ENCODE results near the gene KCNAB1.

KCNAB1 gene

DNA sequence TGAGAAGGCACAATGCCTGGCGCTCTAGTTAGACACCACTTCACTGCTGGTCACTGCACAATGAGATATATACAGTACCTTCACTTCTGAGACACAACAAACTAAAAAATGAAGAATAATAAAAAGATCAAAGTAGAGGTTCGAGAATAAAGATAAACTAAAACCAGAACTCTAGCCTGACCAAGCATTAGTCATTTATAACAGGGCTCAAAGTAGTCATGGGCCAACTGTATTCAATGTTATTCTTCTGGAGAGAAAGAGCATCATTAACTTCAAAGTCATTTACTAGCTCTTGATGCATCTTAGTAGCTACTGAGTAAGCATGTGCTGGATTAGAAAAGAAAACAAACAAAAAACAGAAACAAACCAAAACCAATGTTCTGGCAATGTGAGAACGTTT, 289.3 kb downstream of the KCNAB1 start:
- Histone ChIP-seq H3K9me2 (replicated peaks; ENCODE audit: insufficient read depth, low read length) (no peaks in the 10 kb centered on the region), H3K27me3 (ENCODE audit: low read length) (no peaks in the 10 kb centered on the region), H3K9ac (ENCODE audit: low read length) (no peak overlapping the region), H3K27ac (ENCODE audit: low read depth, low read length) (no peak overlapping the region), H3K36me3 (ENCODE audit: low read length) (no peaks in the 10 kb centered on the region), H3F3A (ENCODE audit: insufficient read depth) (no peaks in the 10 kb centered on the region), H3K79me2 (ENCODE audit: insufficient read depth, low read length) (no peaks in the 10 kb centered on the region), H4K20me1 (ENCODE audit: low read depth, low read length) (no peaks in the 10 kb centered on the region), H3K9me3 (ENCODE audit: insufficient read depth, low read length) (no peaks in the 10 kb centered on the region), H3K4me2 (ENCODE audit: low read depth, low read length, poor library complexity, severe bottlenecking) (no peak overlapping the region), H3K4me3 (ENCODE audit: insufficient read depth, low read length, poor library complexity, severe bottlenecking) (no peak overlapping the region), H2AFZ (ENCODE audit: low read depth, low read length, severe bottlenecking) (no peak overlapping the region)
- TF ChIP-seq, protein P1, sequence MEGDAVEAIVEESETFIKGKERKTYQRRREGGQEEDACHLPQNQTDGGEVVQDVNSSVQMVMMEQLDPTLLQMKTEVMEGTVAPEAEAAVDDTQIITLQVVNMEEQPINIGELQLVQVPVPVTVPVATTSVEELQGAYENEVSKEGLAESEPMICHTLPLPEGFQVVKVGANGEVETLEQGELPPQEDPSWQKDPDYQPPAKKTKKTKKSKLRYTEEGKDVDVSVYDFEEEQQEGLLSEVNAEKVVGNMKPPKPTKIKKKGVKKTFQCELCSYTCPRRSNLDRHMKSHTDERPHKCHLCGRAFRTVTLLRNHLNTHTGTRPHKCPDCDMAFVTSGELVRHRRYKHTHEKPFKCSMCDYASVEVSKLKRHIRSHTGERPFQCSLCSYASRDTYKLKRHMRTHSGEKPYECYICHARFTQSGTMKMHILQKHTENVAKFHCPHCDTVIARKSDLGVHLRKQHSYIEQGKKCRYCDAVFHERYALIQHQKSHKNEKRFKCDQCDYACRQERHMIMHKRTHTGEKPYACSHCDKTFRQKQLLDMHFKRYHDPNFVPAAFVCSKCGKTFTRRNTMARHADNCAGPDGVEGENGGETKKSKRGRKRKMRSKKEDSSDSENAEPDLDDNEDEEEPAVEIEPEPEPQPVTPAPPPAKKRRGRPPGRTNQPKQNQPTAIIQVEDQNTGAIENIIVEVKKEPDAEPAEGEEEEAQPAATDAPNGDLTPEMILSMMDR (IDR thresholded peaks at IDR 0.05; ENCODE audit: insufficient read depth, low read length, poor library complexity, severe bottlenecking) = no peak
- TF ChIP-seq EZH2phosphoT487 (conservative IDR thresholded peaks at IDR 0.05; ENCODE audit: low read length) = no peak

DNA sequence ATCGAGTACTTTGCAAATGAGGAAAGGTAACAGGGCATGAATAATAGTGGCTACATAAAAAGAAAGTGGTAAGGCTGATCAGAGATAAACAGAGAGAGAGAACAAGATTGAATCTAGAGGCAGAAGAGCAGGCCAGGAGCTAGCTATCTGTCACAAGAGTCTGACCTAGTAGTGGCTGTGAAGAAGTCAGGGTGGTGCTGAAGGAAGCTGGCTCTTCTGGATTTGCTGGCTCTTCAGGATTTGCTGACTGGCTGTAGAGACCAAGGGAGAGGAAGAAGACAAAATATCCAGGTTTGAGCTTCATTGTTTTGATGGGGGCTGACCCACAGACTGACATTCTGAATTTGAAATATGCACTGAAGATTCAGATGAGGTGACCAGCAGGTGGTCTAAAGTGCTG, 292.2 kb downstream of the KCNAB1 start:
- H3K27me3 ChIP-seq (ENCODE audit: low read length) = no peaks in the 10 kb centered on the region
- H3K4me2 ChIP-seq (ENCODE audit: low read depth, low read length, poor library complexity, severe bottlenecking) = no peak overlapping the region
- no peak overlapping the region for H3K4me3 ChIP-seq (ENCODE audit: insufficient read depth, low read length, poor library complexity, severe bottlenecking)
- no peaks in the 10 kb centered on the region for H3K9me2 ChIP-seq (replicated peaks; ENCODE audit: insufficient read depth, low read length)
- TF ChIP-seq, protein P1 (IDR thresholded peaks at IDR 0.05; ENCODE audit: insufficient read depth, low read length, poor library complexity, severe bottlenecking) = no peak
- no peak for TF ChIP-seq EZH2phosphoT487 (conservative IDR thresholded peaks at IDR 0.05; ENCODE audit: low read length)
- no peak overlapping the region for H2AFZ ChIP-seq (ENCODE audit: low read depth, low read length, severe bottlenecking)
- H3K9me3 ChIP-seq (ENCODE audit: insufficient read depth, low read length) = no peaks in the 10 kb centered on the region
- no peaks in the 10 kb centered on the region for H4K20me1 ChIP-seq (ENCODE audit: low read depth, low read length)
- H3K27ac ChIP-seq (ENCODE audit: low read depth, low read length) = no peak overlapping the region
- no peak overlapping the region for H3K9ac ChIP-seq (ENCODE audit: low read length)
- no peaks in the 10 kb centered on the region for H3K36me3 ChIP-seq (ENCODE audit: low read length)
- H3F3A ChIP-seq (ENCODE audit: insufficient read depth) = no peaks in the 10 kb centered on the region
- H3K79me2 ChIP-seq (ENCODE audit: insufficient read depth, low read length) = no peaks in the 10 kb centered on the region

DNA sequence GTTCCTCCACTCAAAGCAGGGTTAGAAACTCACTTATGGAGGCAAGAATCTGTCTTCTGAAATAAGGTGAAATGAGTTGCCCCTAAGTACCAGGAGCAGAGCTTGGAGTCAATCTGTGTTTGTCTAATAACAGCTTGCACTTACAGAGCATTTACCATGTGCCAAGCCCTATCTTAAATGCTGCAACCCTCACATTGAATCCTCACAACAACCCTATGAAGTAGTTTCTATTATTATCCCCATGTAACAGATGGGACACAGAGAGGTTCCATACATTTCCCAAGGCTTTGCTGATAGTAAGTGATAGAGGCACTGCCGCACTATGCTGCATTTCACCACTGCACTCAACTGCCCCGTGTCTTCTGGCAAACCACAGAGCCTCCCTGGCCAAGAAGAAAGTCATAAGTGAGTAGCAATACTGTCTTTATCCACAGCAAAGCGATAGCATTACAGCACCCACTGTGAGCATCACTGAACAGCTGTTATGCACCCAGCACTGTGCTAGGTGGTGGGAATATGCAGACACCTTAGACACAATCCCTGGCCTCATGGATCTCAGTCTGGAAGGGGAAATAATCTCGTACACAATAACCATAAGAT, 293.0 kb downstream of the KCNAB1 start:
- Histone ChIP-seq H2AFZ (ENCODE audit: low read depth, low read length, severe bottlenecking) (no peak overlapping the region), H3F3A (ENCODE audit: insufficient read depth) (no peaks in the 10 kb centered on the region), H3K27ac (ENCODE audit: low read depth, low read length) (no peak overlapping the region), H3K9me3 (ENCODE audit: insufficient read depth, low read length) (no peaks in the 10 kb centered on the region), H3K4me2 (ENCODE audit: low read depth, low read length, poor library complexity, severe bottlenecking) (no peak overlapping the region), H3K27me3 (ENCODE audit: low read length) (no peaks in the 10 kb centered on the region), H3K79me2 (ENCODE audit: insufficient read depth, low read length) (no peaks in the 10 kb centered on the region), H3K9ac (ENCODE audit: low read length) (no peak overlapping the region), H4K20me1 (ENCODE audit: low read depth, low read length) (no peaks in the 10 kb centered on the region), H3K36me3 (ENCODE audit: low read length) (no peaks in the 10 kb centered on the region), H3K9me2 (replicated peaks; ENCODE audit: insufficient read depth, low read length) (no peaks in the 10 kb centered on the region), H3K4me3 (ENCODE audit: insufficient read depth, low read length, poor library complexity, severe bottlenecking) (no peak overlapping the region)
- no peak for TF ChIP-seq EZH2phosphoT487 (conservative IDR thresholded peaks at IDR 0.05; ENCODE audit: low read length)
- TF ChIP-seq, protein P1 (IDR thresholded peaks at IDR 0.05; ENCODE audit: insufficient read depth, low read length, poor library complexity, severe bottlenecking) = no peak
